Fibroblast of the aortic adventitia (primary cell): ENCODE results near the gene AP2A2. TPM values are rescaled to one million over a fixed set of nuclear protein-coding genes. Genes with fewer than 3 reads are reported as not detected.

Source experiments
- DNase-seq: peaks from one replicate; pipeline ENCODE4 v3.0.0-alpha.2; 2010; ENCODE audit warnings: low read depth
- H3K4me3 ChIP-seq: 2 replicates; pipeline ENCODE4 v1.5.1; 2011; ENCODE audit warnings: low read depth, mild to moderate bottlenecking, control low read depth, low read length, moderate library complexity
- CTCF ChIP-seq: IDR thresholded peaks from 2 replicates; pipeline ENCODE4 v1.5.1; 2011; ENCODE audit warnings: mild to moderate bottlenecking, low read length, control low read depth, inconsistent platforms; ENCODE audit not compliant: insufficient read depth
- total RNA-seq: library from RNA; depleted of rRNA; stranded (reverse); fragments of >200 nt; gene quantifications from 2 replicates; pipeline ENCODE4 v1.2.3, GENCODE V29; 2012; ENCODE audit warnings: low replicate concordance

AP2A2 gene
- total RNA-seq, 1 donor: 72.9 TPM

GRCh38 chr11:924406-925157 is 1.1 kb upstream of the AP2A2 start:
- no peak for DNase-seq
- no peak for TF ChIP-seq CTCF
- H3K4me3 ChIP-seq: no peak overlapping the region

- no peak for TF ChIP-seq CTCF
- peak overlapping the region; percentile 53 for H3K4me3 ChIP-seq
- DNase-seq: no peak
These were observed 543 bp upstream of the AP2A2 start for GRCh38 chr11:925158-925495.

GRCh38 chr11:926341-926916 is 759 bp downstream of the AP2A2 start:
- TF ChIP-seq CTCF: no peak
- H3K4me3 ChIP-seq: peak overlapping the region; percentile 87
- DNase-seq: peak; percentile 65

GRCh38 chr11:927871-928270 is 2.2 kb downstream of the AP2A2 start:
- no peak overlapping the region for H3K4me3 ChIP-seq
- no peak for DNase-seq
- TF ChIP-seq CTCF: no peak

- DNase-seq: no peak
These were observed 3.1 kb downstream of the AP2A2 start for GRCh38 chr11:928786-929185.

GRCh38 chr11:929405-929804 is 3.7 kb downstream of the AP2A2 start:
- no peak for DNase-seq
- TF ChIP-seq CTCF: no peak
- no peak overlapping the region for H3K4me3 ChIP-seq

More at GRCh38 chr11:928786-929185, 3.1 kb downstream of the AP2A2 start:
- no peak for TF ChIP-seq CTCF
- H3K4me3 ChIP-seq: no peak overlapping the region

GRCh38 chr11:931385-931784 is 5.7 kb downstream of the AP2A2 start:
- no peak for TF ChIP-seq CTCF
- peak; percentile 59 for DNase-seq
- no peak overlapping the region for H3K4me3 ChIP-seq
